Skeletal muscle tissue (tissue), 4 donors: Measurements from ENCODE around the gene RNLS. TPM values are rescaled to one million over a fixed set of nuclear protein-coding genes. Genes with fewer than 3 reads are reported as not detected.

Experiments
- H3K27ac ChIP-seq: one replicate; pipeline ENCODE4 v1.7.0; 2013; ENCODE audit warnings: mild to moderate bottlenecking, low read depth, low read length, inconsistent platforms
- H3K27me3 ChIP-seq, 3 donors: one replicate each; pipeline ENCODE4 v1.7.0; 2013; ENCODE audit warnings: low read length in 3 of 3; ENCODE audit not compliant: control insufficient read depth in 3 of 3, insufficient read depth in 3 of 3
- H3K36me3 ChIP-seq, 3 donors: one replicate each; pipeline ENCODE4 v1.7.0; 2013; ENCODE audit warnings: low read length in 3 of 3; ENCODE audit not compliant: control insufficient read depth in 3 of 3, insufficient read depth in 3 of 3
- H3K4me1 ChIP-seq, 3 donors: one replicate each; pipeline ENCODE4 v1.7.0; 2013; ENCODE audit warnings: low read length in 3 of 3, mild to moderate bottlenecking in 3 of 3; ENCODE audit not compliant: control insufficient read depth in 3 of 3, insufficient read depth in 3 of 3
- H3K4me3 ChIP-seq, 3 donors: one replicate each; pipeline ENCODE4 v1.7.0; 2013; ENCODE audit warnings: low read length in 3 of 3
- H3K9ac ChIP-seq, 3 donors: one replicate each; pipeline ENCODE4 v1.7.0; 2013; ENCODE audit warnings: low read length in 3 of 3, mild to moderate bottlenecking in 3 of 3, moderate library complexity in 2 of 3, low read depth in 1 of 3
- H3K9me3 ChIP-seq, 3 donors: one replicate each; pipeline ENCODE4 v1.7.0; 2013; ENCODE audit warnings: low read length in 3 of 3; ENCODE audit not compliant: control insufficient read depth in 3 of 3
- total RNA-seq: library from RNA; depleted of rRNA; stranded (reverse); fragments of >200 nt; gene quantifications from one replicate; pipeline ENCODE4 v1.2.3, GENCODE V29; 2014
- donor health status: Osteomylitis.

Gene RNLS
- total RNA-seq, 1 donor from 2014 or later, result 4.7 TPM

GRCh38 chr10:88505680-88506215 is 77.4 kb downstream of the RNLS start:
- no peak overlapping the region for H3K9ac ChIP-seq
- no peaks in the 10 kb centered on the region for H3K36me3 ChIP-seq
- H3K4me3 ChIP-seq, result no peak overlapping the region
- no peaks in the 10 kb centered on the region for H3K27me3 ChIP-seq
- no peaks in the 10 kb centered on the region for H3K4me1 ChIP-seq
- no peak overlapping the region for H3K27ac ChIP-seq
- H3K9me3 ChIP-seq, result no peaks in the 10 kb centered on the region

DNA sequence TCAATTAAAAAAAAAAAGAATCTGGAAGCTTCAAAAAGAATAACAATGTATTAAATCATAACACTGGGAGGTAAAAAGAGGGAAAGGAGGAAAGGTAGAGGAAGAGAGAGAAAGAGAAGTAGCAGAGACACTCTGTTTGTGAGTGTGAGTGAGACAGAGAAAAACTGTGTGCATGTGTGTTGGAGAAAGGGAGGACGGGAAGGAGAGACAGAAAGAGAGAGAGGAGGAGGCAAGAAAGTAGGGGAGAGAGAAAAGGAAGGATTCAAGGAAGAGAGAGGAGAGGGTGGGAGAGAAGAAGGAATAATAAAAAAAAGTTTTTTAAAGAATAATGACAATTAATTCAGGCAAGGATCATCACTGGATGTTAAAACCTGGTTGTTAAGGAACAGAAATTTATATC is 77.9 kb downstream of the RNLS start:
- Histone ChIP-seq H3K27ac (no peak overlapping the region), H3K27me3 (no peaks in the 10 kb centered on the region), H3K36me3 (no peaks in the 10 kb centered on the region), H3K9me3 (no peaks in the 10 kb centered on the region), H3K4me3 (no peak overlapping the region), H3K4me1 (no peaks in the 10 kb centered on the region), H3K9ac (no peak overlapping the region)

- Histone ChIP-seq H3K27ac (no peak overlapping the region), H3K36me3 (no peaks in the 10 kb centered on the region), H3K9me3 (no peaks in the 10 kb centered on the region), H3K9ac (no peak overlapping the region), H3K4me3 (no peak overlapping the region), H3K27me3 (no peaks in the 10 kb centered on the region), H3K4me1 (no peaks in the 10 kb centered on the region)
Observed at GRCh38 chr10:88500656-88501055, 82.5 kb downstream of the RNLS start.

DNA sequence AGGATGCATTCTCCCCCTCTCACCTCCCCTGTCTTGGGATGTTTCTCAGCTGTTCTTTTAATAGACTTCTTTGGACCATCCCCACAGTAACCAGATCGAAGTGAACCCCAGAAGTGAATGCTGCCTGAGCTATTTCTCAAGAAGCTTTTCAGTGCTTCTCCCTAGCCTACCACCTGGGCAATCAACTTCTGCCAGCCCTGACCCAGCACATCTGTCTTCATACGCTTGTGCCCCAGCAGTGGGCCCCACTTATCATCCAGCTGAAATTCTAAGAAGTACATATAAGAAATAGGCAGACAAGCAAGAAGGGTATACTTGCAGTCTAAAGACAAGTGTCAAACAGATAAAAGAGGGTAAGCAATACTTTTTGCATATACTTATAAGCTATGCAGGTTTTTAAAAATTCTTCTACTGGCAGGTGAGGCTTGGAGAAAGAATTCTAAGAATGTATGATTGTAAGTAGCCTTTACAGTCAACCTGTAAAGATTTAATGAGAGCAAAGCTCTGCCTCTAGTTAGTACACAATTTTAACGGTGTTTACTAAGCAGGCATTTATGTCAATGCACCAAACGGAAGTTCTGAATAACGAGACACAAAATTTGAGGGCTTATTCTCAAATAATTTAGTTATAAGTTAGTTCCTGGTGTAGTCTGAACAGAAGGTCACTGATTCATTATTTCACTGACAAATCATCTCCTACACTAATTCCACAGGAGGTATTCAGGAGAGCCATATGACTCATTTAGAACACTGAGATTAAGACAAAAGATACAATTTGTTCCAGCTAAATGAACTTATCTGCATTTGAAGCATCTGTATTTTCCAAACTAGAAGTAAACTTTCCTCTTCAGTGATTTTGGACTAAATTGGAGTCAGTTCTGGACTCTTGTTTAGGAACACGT is 83.3 kb downstream of the RNLS start:
- H3K9me3 ChIP-seq, result no peaks in the 10 kb centered on the region
- H3K9ac ChIP-seq, result no peak overlapping the region
- no peaks in the 10 kb centered on the region for H3K27me3 ChIP-seq
- no peaks in the 10 kb centered on the region for H3K4me1 ChIP-seq
- H3K36me3 ChIP-seq, result no peaks in the 10 kb centered on the region
- no peak overlapping the region for H3K4me3 ChIP-seq
- H3K27ac ChIP-seq, result no peak overlapping the region

- no peak overlapping the region for H3K27ac ChIP-seq
- H3K27me3 ChIP-seq, result no peaks in the 10 kb centered on the region
- no peaks in the 10 kb centered on the region for H3K9me3 ChIP-seq
- H3K4me1 ChIP-seq, result no peaks in the 10 kb centered on the region
- no peak overlapping the region for H3K4me3 ChIP-seq
- no peak overlapping the region for H3K9ac ChIP-seq
- H3K36me3 ChIP-seq, result no peaks in the 10 kb centered on the region
Observed at GRCh38 chr10:88497913-88498312, 85.2 kb downstream of the RNLS start.

DNA sequence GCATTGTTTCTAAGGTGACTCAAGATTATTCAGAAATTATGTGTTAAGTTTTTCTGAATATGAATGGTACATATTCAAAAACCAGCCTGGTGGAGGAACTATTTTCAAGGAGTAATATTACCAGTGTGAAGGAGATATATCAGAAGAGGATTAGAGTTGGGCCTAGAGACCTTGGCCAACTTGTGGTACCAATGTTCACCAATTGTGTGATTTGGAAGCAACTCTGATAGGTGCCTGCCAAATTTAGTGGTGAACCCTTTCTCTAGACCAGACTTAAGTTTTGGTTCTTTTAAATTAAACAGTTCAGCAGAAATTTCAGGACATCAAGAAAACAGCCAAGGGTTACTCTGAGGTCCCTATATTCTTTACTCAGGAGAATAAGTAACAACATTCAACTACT is 88.6 kb downstream of the RNLS start:
- H3K36me3 ChIP-seq, result no peaks in the 10 kb centered on the region
- H3K27ac ChIP-seq, result no peak overlapping the region
- H3K4me1 ChIP-seq, result no peaks in the 10 kb centered on the region
- H3K9ac ChIP-seq, result no peak overlapping the region
- no peaks in the 10 kb centered on the region for H3K9me3 ChIP-seq
- H3K4me3 ChIP-seq, result no peak overlapping the region
- no peaks in the 10 kb centered on the region for H3K27me3 ChIP-seq

DNA sequence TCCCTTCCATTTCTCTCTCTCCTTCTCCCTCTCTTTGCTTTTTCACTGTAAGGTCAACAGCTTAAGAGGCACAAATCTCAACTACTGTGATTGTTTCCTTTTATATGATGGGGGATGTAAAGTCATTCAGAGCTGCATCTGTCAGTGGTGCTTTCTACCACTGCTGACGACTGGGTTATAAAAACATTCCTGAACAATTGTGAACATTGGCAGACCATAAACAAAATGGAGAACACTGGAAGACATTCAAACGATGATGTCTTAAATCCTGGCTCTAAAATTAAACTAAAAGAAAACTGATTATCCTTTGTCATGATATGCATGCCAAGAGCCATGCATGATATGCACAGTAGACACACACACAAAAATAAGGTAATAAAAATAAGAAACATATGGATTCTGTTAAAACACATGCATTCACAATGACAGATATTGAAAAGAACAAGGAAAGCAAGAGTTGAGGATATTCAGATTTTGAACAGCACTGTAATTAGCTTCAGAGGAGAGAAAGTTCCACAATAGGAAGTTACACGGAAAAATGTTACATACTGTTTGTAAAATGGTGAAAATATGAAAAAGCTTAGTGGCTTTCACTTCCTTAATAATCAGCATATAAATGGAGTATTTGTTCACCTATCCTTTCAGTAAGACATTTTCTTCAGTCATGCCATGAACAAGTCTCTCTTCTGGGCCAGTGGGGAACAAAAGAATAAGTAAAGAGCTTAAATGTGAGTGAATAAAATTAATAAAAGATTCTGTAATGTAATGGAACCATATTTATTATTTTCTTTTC is 89.2 kb downstream of the RNLS start:
- no peaks in the 10 kb centered on the region for H3K4me1 ChIP-seq
- H3K9me3 ChIP-seq, result no peaks in the 10 kb centered on the region
- no peaks in the 10 kb centered on the region for H3K27me3 ChIP-seq
- no peaks in the 10 kb centered on the region for H3K36me3 ChIP-seq
- no peak overlapping the region for H3K27ac ChIP-seq
- H3K9ac ChIP-seq, result no peak overlapping the region
- H3K4me3 ChIP-seq, result no peak overlapping the region

- Histone ChIP-seq H3K27me3 (no peaks in the 10 kb centered on the region), H3K9me3 (no peaks in the 10 kb centered on the region), H3K4me1 (no peaks in the 10 kb centered on the region), H3K9ac (no peak overlapping the region), H3K36me3 (no peaks in the 10 kb centered on the region), H3K4me3 (no peak overlapping the region), H3K27ac (no peak overlapping the region)
Observed at GRCh38 chr10:88491314-88491713, 91.8 kb downstream of the RNLS start.

- Histone ChIP-seq H3K4me1 (no peaks in the 10 kb centered on the region), H3K9me3 (no peaks in the 10 kb centered on the region), H3K4me3 (no peak overlapping the region), H3K27ac (no peak overlapping the region), H3K9ac (no peak overlapping the region), H3K27me3 (no peaks in the 10 kb centered on the region), H3K36me3 (no peaks in the 10 kb centered on the region)
Observed at GRCh38 chr10:88490231-88490980, 92.7 kb downstream of the RNLS start.
